Naive B cell (primary cell): ENCODE measurements around the gene OTUB2. TPM values are rescaled to one million over a fixed set of nuclear protein-coding genes. Genes with fewer than 3 reads are reported as not detected.

Source experiments
- polyA plus RNA-seq, 6 donors: library from polyadenylated mRNA; unstranded; fragments of 300-500 nt; fragmentation: Illumina TruSeq; gene quantifications; one replicate each; pipeline ENCODE4 v1.2.3, GENCODE V29; 2021; ENCODE audit warnings: low read depth in 6 of 6

The OTUB2 gene
- polyA plus RNA-seq, 6 donors from 2014 or later, result 0.08 to 0.23 (median 0.20) TPM; not detected in 1

Other genes starting within 250 kb of the OTUB2 start
- not detected for gene PRIMA1, start 237.9 kb upstream of the OTUB2 start, polyA plus RNA-seq
- gene FAM181A, start 99.0 kb upstream of the OTUB2 start, polyA plus RNA-seq, result not detected
- under 1 TPM in 3 of 6 donors, not detected in 3; 0.18 to 0.62 (median 0.29) TPM for gene ASB2, start 49.8 kb upstream of the OTUB2 start, polyA plus RNA-seq
- not detected for gene CCDC197, start 29.0 kb upstream of the OTUB2 start, polyA plus RNA-seq
- 100 to 1,000 TPM in 5 of 6 donors, 10 to 100 TPM in 1; 90.3 to 213 (median 177) TPM for gene DDX24, start 54.9 kb downstream of the OTUB2 start, polyA plus RNA-seq
- gene IFI27L1, start 55.0 kb downstream of the OTUB2 start, polyA plus RNA-seq, result 10 to 100 TPM in 1 of 6 donors, 1 to 10 TPM in 5; 5.0 to 11.1 (median 5.8) TPM
- gene IFI27, start 84.4 kb downstream of the OTUB2 start, polyA plus RNA-seq, result not detected
- gene IFI27L2, start 103.3 kb downstream of the OTUB2 start, polyA plus RNA-seq, result 10 to 100 TPM; 62.8 to 96.4 (median 72.6) TPM
- under 1 TPM in 1 of 6 donors, not detected in 5; 0.09 TPM for gene PPP4R4, start 148.0 kb downstream of the OTUB2 start, polyA plus RNA-seq